ENCODE measurements around the gene MAS1L.

The MAS1L gene

GRCh38 chr6:29509711-29510110, 22.0 kb upstream of the MAS1L start:
- no peak for DNase-seq

DNA sequence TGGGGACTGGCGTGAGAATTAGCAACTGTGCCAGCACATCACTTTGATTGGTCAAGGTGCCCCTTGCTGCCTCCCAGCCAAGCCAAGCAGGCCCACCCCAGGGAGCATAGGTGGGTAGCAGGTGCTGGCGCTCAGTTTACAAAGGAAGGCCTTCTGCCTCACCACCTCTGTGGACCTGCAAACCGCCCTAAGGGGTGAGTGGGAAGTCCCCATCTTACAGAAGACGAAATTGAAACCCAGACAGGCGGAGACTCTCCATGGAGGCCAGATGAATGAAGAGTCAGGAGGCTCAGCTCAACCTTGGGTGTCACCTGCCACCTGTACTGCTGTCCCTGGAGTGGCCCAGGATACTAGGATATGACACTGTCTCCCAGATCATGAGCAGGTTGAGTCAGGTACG, 21.5 kb upstream of the MAS1L start:
- DNase-seq = no peak

- DNase-seq = no peak
These were observed 19.6 kb upstream of the MAS1L start for GRCh38 chr6:29507319-29507718.

- no peak for DNase-seq
These were observed 18.8 kb upstream of the MAS1L start for GRCh38 chr6:29506446-29507067.

DNA sequence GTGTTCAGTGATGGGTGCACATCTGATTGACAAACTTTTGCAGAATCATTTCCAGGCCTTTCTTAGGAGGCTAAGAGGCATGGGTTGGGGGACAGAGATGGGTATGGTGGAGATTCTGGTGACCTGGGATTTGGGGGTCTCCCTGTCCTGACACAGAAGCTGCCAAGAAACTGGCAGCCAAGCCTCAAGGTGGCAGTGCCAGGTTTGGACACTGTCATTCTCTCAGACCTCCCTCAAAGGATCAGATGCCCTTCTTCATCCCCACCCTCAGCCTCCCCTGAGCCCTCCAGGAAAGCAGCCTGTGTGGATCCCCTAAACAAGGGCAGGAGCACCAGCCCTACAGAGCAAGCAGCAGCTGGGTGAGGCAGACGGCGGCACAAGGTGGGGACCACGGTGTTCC, 18.1 kb upstream of the MAS1L start:
- no peak for DNase-seq

DNA sequence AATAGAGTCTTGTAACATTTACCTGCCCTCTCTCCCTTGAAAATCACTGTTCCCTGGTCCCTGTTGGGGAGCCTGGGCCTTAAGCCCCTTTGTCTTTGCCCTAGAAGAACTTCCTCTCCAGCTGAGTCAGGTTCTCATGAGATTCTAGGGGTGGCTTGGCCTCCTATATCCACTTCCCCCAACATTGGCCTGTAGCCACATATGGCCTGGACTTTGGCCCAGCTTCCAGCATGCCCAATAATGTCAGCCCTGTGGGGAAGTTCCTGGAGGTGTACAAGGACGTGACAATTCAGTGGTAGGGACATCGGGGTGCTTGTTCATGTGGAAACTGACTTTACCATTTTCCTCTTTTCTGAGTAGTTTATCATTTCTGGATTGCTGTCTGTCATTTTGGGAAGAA, 17.2 kb upstream of the MAS1L start:
- no peak for DNase-seq

DNA sequence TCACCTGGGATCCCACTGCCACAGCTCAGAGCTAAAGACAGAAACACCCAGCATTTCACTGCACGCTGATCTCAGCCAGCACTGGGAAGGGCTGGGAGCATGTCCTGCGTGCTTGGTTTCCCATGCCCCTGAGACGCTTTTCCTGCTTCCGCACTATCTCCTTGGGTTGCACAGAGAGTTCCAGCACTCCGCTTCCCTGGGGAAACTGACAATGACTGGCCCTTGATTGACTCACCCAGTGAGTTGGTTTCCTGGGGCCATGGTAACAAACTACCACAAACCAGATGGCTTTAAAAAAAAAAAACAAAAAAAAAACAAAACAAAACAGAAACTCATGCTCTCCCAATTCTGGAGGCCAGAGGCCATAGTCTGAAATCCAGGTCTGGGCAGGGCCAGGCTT, 14.8 kb upstream of the MAS1L start:
- no peak for DNase-seq

GRCh38 chr6:29502181-29502580, 14.4 kb upstream of the MAS1L start:
- DNase-seq = no peak

GRCh38 chr6:29501106-29501505, 13.3 kb upstream of the MAS1L start:
- DNase-seq = no peak

DNA sequence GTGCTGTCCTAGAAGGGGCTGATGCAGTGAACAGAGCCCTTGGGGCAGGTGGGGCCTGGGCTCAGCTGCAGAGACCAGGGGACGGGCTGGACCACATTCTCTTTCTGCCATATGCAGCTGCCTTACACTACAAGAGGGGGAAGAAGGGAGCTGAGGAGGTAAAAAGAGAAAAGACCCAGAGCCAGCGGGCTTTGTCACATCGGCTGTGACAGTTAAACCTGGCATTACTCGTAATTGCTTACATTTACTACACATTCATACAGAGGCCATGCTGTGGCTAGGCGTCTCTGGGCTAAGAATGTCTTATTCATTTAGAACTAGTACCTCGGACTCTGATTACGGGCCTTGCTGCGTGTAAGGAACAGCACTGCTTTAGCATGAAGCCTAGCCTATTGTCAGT, 12.8 kb upstream of the MAS1L start:
- no peak for DNase-seq

- DNase-seq = no peak
These were observed 11.9 kb upstream of the MAS1L start for GRCh38 chr6:29499704-29500103.

DNA sequence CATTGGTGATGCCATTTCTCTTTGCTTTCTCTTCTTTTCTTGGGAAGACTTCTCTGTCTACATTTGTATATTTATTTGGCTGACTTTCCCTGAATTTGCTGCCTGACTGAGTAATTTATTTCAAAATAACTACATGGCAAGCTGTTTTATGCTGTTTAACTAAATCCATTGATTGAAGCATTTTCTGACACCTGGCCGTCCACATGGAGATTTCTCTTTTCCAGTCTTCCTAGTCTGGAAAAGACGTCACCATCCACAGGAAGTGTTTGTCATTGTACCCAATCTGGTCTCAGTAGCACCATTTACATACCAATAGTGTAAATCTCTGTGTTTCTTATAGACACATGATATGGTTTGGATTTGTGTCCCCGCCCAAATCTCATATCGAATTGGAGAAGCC, 9.2 kb upstream of the MAS1L start:
- no peak for DNase-seq

- DNase-seq = no peak
These were observed 7.8 kb upstream of the MAS1L start for GRCh38 chr6:29495571-29495970.

GRCh38 chr6:29494131-29494530, 6.4 kb upstream of the MAS1L start:
- DNase-seq = no peak

DNA sequence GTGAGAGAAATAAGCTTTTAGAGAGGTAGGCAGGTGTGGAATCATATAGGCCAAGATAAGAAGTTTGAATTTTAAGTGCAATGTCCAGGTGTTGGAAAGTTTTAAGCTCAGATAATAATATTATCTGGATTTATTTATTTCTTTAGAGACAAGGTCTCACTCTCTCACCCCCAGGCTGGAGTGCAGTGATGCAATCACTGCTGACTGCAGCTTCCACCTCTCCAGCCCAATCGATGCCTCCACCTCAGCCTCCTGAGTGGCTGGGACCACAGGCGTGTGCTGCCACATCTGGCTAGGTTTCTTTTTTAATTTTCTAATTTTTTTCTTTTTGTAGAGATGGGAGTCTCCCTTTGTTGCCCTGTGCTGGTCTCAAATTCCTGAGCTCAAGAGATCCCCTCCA, 5.5 kb upstream of the MAS1L start:
- DNase-seq = no peak

GRCh38 chr6:29491574-29491973, 3.8 kb upstream of the MAS1L start:
- no peak for DNase-seq

- no peak for DNase-seq
These were observed 2.8 kb upstream of the MAS1L start for GRCh38 chr6:29490552-29490951.

- no peak for DNase-seq
These were observed 2.3 kb upstream of the MAS1L start for GRCh38 chr6:29490055-29490454.

DNA sequence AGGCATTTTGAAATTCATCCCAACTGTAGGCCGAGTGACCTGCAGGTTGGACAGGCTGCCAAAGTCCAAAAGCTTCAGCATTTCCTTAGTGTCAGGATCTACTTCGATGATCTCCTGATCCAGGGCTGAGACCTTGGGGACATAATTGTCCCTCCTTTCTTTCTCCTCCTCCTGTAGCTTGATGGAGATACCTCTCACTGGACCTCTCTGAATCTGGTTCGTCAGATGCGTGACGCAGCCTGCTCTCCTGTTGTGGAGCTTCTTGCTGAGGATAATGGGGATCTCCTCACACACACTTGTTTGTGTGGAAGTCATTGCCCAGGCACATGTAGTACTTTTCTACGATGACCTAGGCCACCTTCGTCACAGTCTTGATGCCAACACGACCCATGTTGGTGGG, 1.5 kb upstream of the MAS1L start:
- no peak for DNase-seq

DNA sequence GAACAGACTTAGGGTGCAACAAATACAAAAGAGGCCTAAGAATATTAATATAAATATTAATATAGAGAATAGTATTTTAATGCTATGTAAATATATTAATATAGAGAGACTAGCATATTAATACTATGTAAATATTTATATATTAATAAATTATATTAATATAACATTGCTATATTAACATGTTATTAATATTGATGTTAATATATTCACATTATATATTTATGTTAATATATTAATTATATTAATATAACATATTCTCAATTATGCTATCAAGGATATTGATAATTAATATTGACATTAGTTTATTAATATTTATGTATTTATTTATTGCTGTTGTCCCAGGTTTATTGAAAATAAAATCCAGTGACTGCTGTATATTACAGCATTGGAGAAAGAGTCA, 1.1 kb upstream of the MAS1L start:
- DNase-seq = no peak

- no peak for DNase-seq
These were observed 625 bp downstream of the MAS1L start for GRCh38 chr6:29487131-29487530.

- DNase-seq = no peak
These were observed 1.2 kb downstream of the MAS1L start for GRCh38 chr6:29486577-29486976.

GRCh38 chr6:29483735-29484134, 4.0 kb downstream of the MAS1L start:
- no peak for DNase-seq

DNA sequence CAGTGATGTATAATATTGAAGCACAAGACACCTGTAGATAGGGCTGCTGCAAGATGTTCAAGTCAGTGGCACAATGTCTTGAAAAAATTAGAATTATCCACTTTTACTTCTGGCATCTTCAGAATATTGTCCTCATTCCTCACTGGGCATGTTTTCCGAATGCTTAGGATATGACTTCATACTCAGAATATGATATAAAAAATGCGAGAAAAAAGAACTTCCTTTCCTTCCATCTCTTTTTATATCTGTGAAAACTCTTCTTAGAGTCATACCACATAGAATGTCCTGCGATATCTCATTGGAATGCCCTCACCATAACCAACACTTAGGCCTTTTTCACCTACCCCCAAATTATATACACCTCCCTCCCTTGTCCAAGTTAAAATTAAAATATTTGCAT, 4.6 kb downstream of the MAS1L start:
- no peak for DNase-seq

GRCh38 chr6:29479560-29479959, 8.2 kb downstream of the MAS1L start:
- DNase-seq = no peak

DNA sequence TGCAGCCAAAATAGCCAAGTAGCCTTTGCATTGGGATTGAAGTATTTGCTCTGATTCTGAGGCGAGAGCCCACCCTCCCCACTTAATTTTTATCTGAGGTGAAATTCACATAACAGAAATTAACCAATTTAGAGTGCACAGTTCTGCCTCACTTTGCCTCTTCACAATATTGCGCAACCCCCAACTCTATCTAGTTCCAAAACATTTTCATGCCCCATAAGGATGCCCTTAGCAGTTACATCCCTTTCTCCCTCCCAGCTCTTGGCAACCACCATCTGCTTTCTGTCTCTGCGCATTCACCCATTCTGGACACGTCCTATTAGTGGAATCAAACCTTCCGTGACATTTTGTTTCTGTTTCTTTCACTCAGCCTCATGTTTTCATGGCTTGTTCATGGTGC, 9.0 kb downstream of the MAS1L start:
- DNase-seq = no peak

Measured in NCI-H526 (cell line).